Astrocyte of the cerebellum (primary cell): Measurements from ENCODE around the gene MED25.

Experiments
- DNase-seq: peaks from one replicate; pipeline ENCODE4 v3.0.0-alpha.2; 2011; ENCODE audit warnings: low read depth
- H3K4me3 ChIP-seq: 2 replicates; pipeline ENCODE4 v1.5.1; 2011; ENCODE audit warnings: mild to moderate bottlenecking, low read depth, low read length, moderate library complexity
- CTCF ChIP-seq: IDR thresholded peaks from 2 replicates; pipeline ENCODE4 v1.5.1; 2012; ENCODE audit warnings: low read length, low read depth, moderate library complexity, mild to moderate bottlenecking; ENCODE audit errors: missing control alignments
- in situ Hi-C: cut with HindIII; loops from 2 replicates; pipeline ENCODE4 v1.10.0; 2017; ENCODE audit warnings: low sequenced_read_pairs

MED25 gene

GRCh38 chr19:49881672-49882394 is 63.7 kb downstream of the MED25 start:
- no peak overlapping the region for H3K4me3 ChIP-seq
- in situ Hi-C loops = no loop called here
- no peak for TF ChIP-seq CTCF
- DNase-seq = no peak

- in situ Hi-C loops = no loop called here
- H3K4me3 ChIP-seq = no peak overlapping the region
- DNase-seq = no peak
- no peak for TF ChIP-seq CTCF
Observed at GRCh38 chr19:49882643-49883042, 64.6 kb downstream of the MED25 start.

GRCh38 chr19:49883094-49883493 is 65.0 kb downstream of the MED25 start:
- in situ Hi-C loops = no loop called here
- TF ChIP-seq CTCF = no peak
- no peak for DNase-seq
- no peak overlapping the region for H3K4me3 ChIP-seq

- in situ Hi-C loops = no loop called here
- no peak overlapping the region for H3K4me3 ChIP-seq
- no peak for TF ChIP-seq CTCF
- DNase-seq = no peak
Observed at GRCh38 chr19:49884109-49884508, 66.0 kb downstream of the MED25 start.

- in situ Hi-C loops = no loop called here
- DNase-seq = no peak
- H3K4me3 ChIP-seq = no peak overlapping the region
- TF ChIP-seq CTCF = no peak
Observed at GRCh38 chr19:49884760-49885159, 66.7 kb downstream of the MED25 start.
